HL-60/S4 treated with retinoic acid at 250 ng/mL for 4 days and 3 days (cell line): ENCODE data around the gene OR2V1.
"Not testable (repeated sequence)": the region's sequence is repeated elsewhere in the genome, so short reads cannot be mapped to it uniquely, and the experiment has no call there.

Source experiments
- in situ Hi-C: fragments of 300-500 bp; cut with MboI; formaldehyde crosslinking; loops from 2 replicates; pipeline ENCODE4 v1.7.0; 2022; ENCODE audit warnings: low sequenced_read_pairs

Gene OR2V1

DNA sequence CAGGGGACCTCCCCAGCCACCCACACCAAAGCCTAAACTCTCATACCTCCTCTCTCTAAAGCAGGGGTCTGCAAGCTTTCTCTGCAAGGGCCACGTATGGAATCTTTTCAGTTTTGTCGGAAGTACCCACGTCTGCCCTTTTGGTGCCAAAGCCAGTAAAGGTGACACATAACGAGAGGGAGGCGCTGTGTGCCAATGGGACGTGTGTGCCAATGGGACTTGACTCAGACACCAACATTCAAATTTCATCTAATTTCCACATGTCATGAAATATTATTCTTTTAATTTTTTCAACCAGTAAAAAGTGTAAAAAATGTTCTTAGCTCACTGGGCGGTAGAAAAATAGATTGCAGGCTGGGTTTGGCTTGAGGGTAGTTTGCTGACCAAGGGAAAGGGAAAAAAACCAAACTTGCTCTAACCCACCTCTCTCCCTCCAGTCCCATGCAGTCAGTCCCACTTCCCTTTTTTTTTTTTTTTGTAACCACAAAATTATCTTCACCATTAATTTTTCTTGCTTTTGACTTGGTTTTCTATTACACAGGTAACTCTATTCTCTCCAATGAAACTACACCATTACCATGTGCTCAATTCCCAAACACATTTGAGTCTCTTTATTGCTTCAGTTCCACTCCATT lies 25.5 kb downstream of the OR2V1 start:
- in situ Hi-C loops = no loop called here

DNA sequence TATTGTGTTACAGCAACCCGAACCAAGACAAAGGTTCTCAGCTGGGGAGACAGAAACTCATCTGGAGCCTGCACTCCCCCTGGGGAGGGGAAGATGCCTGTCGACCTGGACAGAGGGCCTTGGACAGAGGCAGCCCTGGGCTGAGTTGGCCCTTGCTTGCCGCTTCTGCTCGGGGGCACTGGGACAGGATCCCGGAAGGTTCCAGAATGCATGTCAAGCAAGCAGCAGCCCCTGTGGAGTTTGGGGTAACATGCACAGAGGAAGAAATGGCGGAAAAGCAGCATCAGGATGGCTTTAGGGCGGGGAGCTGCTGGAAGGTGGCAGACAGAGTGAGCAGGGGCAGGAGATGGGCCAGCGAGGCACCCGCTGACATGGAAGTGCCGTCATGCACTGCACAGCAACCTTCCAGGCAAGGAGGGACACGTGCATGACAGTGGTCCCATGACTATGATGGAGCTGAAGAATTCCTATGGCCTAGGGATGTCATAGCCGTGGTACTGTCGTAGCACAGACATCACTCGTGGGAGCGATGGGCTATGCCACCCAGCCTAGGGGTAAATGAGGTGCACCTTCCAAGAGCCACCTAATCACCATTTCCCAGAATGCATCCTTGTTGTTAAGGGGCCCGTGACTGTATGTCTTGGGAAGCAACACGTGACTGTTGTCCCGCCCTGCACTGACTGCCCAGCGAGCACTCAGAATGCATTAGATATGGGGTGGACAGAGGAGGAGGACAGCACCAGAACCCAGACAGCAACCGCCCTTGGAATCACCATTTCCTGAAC lies 26.2 kb downstream of the OR2V1 start:
- in situ Hi-C loops = not testable (repeated sequence)

DNA sequence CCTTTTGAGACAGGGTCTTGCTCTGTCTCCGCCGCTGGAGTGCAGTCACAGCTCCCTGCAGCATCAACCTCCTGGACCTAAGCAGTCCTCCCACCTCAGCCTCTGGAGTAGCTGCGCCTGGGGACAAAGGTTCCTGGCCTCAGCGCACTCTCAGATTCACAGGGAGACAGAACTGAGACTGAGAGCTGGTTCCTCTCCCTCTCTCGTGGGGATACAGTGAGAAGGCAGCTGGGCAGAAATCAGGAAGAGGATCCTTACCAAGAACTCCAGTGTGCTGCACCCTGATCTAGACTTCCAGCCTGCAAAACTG lies 26.8 kb downstream of the OR2V1 start:
- in situ Hi-C loops = not testable (repeated sequence)

DNA sequence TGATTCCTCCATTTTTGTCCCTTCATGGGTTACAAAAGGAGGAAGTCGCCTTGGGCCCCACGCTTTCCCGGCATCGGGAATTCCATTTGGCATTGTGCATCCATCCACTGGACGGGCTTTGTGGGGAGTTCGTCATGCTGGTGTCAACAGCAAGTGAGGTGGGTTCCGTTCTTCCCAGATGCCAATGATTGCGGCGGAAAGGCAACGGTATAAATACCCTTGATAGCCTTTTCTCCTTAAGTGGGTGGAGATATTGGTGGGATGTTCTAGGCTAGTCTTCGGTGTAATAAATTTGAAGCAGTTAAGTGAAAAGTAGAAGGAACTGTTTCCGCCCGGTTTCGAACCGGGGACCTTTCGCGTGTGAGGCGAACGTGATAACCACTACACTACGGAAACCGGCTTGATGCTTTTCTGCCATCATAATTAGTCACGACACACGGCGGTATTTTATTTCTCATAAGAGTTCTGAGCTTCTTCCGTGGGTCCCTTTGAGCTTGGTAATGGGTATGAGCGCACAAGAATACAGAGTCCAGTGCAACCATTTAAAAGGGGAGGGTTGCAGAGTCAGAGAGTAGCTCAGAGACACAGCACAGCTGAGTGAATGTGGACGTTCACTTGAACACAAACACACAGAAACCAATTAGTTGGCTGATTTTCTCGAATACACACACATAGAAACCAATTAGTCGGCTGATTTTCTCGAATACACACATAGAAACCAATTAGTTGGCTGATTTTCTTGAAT lies 28.9 kb downstream of the OR2V1 start:
- in situ Hi-C loops = not testable (repeated sequence)

DNA sequence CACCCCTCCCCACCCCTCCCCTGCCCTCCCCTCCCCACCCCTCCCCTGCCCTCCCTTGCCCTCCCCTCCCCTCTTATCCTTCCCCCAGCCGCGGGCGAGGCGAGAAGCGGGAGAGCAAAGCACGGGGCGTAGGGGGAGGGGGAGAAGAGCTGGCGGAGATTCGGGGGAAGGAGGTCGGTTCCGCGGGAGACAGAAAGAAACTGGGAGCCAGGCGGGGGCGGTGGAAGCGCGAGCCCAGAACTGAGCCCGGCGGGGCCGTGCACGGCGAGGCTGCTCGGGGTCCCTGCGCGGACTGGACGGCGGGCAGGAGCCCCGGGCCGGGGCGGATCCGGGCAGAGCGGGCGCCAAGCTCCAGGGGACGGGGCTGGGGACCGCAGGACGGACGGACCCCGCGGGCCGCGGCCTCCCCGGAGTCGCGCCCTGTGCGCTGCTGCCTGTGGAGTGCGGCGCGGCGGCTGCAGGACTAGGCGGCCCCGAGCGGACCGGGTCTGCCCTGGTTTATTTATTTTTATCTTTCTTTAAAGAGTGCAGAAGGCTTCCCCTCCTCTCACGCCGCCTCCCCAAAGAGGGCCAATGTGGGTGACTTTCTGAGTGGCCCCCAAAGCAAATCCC lies 29.8 kb downstream of the OR2V1 start:
- in situ Hi-C loops = not testable (repeated sequence)

DNA sequence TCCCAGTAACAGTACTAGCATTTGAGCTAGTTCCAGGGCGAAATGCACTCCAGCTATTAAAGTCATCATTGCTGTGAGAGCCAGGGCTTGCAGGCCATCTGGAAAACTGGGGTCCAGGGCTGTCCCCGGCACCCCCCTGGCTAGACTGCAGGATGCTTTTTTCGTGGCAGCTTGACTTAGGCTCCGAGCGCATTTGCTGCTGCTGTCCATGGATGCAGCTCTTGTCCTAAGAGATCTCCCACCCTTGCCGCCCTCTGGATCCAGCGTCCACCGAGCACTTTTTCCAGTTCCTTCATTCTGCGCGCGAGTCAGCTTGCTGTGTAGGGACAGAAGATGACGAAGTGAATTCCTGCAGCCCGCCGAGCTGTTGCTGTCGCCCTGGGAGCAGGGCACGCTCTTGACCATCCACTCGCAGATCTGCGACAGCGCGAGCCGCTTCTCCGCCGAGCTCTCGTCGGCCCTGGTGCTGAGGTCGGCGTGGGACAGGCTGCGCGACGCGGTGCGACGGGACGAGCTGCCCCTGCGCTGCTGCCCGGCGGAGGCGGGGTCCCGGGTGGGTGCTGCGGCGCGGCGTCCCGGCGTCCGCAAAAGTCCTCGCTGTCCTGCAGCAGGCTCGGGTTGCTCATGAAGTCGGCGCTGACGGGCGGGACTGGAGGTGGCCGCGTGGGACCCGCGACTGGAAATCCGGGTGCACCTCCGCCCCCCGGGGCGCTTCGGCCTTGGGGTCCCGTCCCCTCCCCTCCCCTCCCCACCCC lies 30.7 kb downstream of the OR2V1 start:
- in situ Hi-C loops = no loop called here

DNA sequence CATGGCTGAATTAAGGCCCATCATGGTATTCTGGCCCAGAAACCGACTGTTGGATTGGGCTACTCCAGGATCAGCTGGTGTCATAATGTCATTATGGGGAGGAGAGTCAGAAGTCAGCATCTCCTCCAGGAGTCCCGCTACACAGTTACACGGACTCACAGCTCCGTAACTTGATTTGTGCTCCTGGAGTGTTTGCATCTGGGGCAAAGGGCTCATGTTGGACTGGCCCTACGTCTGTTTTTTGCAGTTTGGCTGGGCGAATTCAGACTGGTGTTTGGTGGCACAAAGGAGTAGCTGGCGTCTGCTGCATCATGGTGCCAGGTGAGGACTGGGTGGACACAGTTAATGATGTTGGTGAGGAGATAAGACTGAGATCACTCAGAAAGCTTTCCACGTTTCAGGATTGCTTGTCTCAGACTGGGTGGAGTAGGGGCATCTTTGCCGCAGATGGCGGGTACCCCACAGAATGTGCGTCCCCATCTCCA lies 31.3 kb downstream of the OR2V1 start:
- in situ Hi-C loops = no loop called here

DNA sequence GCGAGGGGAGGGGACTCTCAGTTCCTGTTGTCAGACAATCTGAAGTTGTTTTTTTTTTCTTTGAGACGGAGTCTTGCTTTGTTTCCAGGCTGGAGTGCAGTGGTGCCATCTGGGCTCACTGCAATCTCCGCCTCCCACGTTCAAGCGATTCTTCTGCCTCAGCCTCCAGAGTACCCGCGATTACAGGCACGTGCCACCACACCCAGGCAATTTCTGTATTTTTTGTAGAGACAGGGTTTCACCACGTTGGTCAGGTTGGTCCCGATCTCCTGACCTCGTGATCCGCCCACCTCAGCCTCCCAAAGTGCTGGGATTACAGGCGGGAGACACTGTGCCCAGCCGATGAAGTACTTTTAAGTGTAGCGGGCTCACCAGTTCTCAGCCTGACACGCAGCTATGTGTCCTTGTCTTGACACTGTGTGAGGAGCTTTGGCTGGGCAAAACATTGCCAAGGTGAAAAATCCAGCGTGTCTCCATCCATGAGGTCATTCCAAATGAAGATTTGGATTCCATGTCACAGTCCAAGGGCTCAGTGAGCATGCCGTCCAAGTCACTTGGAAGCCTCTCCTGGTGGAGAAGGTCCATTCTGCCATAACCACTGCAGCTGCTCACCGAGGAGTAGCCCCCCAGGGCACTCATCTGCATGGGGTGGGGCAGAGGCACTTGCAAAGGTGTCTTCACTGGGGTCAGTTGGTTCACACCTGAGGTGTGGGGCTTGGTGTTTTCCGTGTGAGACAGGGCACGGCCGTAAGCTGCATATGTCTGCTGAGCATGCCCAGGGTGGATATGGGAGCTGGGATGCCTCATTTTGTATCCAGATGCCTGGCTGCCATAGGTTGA lies 32.0 kb downstream of the OR2V1 start:
- in situ Hi-C loops = no loop called here

DNA sequence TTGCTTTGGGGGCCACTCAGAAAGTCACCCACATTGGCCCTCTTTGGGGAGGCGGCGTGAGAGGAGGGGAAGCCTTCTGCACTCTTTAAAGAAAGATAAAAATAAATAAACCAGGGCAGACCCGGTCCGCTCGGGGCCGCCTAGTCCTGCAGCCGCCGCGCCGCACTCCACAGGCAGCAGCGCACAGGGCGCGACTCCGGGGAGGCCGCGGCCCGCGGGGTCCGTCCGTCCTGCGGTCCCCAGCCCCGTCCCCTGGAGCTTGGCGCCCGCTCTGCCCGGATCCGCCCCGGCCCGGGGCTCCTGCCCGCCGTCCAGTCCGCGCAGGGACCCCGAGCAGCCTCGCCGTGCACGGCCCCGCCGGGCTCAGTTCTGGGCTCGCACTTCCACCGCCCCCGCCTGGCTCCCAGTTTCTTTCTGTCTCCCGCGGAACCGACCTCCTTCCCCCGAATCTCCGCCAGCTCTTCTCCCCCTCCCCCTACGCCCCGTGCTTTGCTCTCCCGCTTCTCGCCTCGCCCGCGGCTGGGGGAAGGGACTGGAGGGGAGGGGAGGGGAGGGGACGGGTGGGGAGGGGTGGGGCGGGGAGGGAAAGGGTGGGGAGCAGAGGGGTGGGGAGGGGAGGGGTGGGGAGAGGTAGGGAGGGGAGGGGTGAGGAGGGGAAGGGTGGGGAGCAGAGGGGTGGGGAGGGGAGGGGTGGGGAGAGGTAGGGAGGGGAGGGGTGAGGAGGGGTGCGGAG lies 33.0 kb downstream of the OR2V1 start:
- in situ Hi-C loops = not testable (repeated sequence)

DNA sequence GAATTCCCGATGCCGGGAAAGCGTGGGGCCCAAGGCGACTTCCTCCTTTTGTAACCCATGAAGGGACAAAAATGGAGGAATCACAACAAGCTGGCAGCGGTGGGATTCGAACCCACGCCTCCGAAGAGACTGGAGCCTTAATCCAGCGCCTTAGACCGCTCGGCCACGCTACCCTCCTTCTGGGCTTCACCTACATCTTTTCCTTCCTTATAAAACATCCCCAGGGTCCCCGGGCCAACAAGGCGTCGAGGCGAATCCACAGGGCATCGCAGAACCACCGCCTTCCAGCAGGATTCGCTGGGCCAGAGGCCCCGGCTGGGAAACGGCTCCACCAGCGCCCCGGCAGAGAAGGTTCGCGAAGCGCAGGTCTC lies 33.6 kb downstream of the OR2V1 start:
- in situ Hi-C loops = not testable (repeated sequence)

DNA sequence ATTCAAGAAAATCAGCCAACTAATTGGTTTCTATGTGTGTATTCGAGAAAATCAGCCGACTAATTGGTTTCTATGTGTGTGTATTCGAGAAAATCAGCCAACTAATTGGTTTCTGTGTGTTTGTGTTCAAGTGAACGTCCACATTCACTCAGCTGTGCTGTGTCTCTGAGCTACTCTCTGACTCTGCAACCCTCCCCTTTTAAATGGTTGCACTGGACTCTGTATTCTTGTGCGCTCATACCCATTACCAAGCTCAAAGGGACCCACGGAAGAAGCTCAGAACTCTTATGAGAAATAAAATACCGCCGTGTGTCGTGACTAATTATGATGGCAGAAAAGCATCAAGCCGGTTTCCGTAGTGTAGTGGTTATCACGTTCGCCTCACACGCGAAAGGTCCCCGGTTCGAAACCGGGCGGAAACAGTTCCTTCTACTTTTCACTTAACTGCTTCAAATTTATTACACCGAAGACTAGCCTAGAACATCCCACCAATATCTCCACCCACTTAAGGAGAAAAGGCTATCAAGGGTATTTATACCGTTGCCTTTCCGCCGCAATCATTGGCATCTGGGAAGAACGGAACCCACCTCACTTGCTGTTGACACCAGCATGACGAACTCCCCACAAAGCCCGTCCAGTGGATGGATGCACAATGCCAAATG lies 34.1 kb downstream of the OR2V1 start:
- in situ Hi-C loops = not testable (repeated sequence)

DNA sequence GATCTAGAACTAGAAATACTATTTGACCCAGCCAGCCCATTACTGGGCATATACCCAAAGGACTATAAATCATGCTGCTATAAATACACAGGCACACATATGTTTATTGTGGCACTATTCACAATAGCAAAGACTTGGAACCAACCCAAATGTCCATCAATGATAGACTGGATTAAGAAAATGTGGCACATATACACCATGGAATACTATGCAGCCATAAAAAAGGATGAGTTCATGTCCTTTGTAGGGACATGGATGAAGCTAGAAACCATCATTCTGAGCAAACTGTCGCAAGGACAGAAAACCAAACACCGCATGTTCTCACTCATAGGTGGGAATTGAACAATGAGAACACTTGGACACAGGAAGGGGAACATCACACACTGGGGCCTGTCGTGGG lies 35.8 kb downstream of the OR2V1 start:
- in situ Hi-C loops = not testable (repeated sequence)

DNA sequence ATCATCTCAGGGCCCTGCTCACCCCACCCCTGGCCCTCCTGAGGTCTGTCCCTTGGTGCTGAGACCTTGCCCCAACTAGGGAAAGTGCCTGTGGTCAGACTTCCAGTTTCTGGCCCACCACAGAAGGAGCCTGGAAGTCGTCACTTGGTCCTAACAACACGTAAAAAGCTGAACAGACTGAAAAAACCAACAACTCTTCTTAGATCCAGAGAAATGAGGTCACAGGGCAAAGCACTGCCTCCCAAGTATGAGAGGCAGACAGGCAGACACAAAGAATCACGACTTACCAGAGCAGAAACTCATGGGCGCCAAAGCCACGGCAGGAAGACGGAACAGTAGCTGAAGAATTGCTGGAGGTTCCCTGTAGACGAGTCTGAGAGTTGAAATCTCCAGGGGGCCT lies 38.5 kb downstream of the OR2V1 start:
- in situ Hi-C loops = no loop called here

DNA sequence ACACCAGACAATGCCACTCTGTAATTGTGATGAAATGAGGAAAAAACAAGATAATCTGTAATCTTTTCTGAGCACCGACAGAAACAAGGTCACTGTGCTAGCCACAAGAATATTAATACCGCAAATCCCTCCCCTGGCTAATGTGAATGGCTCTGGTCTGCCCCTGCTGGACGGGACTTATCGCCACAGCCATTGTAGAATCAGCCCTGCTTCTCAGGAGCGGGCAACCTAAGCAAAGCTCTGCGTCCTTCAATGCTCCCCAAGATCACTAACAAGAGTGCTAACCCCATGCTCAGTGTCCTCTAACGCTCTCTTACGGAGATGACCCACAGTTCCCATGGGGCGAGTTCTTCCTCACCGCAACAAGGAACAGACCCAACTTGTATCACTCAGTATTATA lies 42.7 kb downstream of the OR2V1 start:
- in situ Hi-C loops = no loop called here

DNA sequence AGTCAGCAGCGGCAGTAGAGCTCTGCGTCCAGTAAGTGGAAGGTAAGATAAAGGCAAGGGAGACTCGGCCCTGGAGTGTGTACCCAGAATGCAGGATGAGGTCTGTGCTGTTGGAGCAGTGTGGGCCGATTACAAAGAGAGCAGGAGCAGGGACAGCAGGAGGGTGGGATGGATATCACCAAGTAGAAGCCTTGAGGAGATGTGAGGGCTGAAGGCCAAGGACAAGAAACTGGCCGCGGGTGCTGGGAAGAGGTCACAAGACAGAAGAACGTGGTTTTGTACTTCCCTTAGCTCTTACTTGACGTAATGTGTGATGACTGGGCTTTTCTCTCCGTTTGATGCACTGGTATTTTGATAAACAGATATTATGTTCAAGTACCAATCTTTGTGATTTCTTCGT lies 43.7 kb downstream of the OR2V1 start:
- in situ Hi-C loops = no loop called here

DNA sequence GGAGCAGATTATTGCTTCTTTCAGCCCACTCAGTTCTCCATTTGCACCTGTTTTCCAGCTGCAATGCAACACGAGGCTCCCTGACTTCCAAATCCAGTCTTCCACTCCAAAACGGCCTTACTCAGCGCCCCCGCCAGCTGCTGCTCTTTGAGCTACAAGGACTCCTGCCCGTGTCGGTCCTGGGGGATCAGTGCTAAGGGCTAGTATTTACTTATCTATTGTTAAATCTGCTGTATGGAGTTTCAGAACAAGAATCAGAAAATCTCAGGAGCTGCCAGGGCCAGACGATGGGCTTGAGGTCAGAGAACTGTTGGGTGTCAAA lies 44.1 kb downstream of the OR2V1 start:
- in situ Hi-C loops = no loop called here

DNA sequence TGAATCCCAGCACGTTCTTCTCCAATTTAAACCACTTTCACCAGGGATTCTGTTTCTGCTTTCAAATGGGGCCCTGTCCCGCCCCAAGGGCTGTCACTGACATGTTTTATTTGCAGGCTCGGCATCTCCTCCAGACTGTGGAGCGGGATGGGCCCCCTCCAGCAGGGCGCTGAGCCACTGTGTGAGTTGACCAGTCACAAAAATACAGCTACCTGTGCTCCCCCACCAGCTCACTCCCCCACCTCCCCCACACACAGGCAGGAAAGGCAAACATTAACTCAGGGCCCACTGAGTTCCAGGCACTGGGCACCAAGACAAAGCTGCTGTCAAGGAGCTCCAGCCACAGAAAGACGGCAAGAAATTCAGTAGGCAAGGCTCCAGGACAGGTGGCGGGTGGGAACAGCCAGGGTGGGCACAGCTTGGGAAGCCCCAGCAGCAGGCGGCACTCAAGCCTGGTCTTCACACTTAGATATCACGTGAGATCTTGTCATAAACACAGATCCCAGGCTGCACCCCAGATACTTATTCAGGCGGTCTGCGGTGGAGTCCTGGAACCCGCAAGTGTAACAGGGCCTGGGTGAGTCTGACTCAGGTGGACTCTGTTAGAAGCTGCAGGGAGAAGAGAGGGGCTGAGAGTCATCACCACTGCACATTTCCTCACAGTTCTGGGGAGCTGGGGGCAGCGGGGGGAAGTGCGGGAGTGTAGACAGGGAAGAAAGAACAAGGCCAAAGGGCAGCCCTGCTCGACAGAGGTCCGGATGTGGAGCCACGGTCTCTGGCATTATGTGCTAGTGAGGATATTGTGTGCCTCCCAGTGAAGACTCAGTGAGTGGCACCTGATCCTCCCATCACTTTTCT lies 44.7 kb downstream of the OR2V1 start:
- in situ Hi-C loops = no loop called here

DNA sequence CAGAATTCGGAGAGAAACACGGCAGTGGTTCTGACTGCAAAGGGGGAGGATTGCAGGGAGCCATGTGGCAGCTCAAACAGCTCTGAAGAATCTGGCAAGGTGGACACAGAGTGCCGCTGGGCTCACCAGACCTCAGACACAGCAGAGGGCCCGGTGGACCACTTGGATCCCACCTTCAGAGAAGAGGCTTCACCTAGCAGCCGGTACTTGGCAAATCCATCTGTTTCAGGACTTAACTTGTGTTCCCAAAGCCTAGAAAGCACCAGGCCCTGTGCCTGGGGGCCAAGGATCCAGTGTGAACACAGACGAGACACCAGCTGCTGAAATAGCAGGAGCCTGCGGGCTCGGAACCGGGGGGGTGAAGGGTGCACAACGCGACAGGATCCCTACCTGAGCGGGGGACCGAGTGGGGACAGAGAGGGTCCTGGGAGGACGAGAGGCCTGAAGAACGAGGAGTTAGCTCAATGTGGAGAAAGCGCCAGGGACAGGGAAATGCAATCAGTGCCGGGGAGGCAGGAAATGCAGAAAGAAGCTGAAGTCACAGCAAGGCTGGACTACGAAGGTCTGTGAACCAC lies 46.3 kb downstream of the OR2V1 start:
- in situ Hi-C loops = no loop called here
